HG02763 (cell line): ENCODE measurements around the gene THRA.

ENCODE experiments used
- ATAC-seq: cut with Tn5 transposase; IDR thresholded peaks from one replicate; pipeline ENCODE4 v1.9.1; 2021; ENCODE audit warnings: mild to moderate bottlenecking, moderate library complexity; ENCODE audit not compliant: unreplicated experiment

Gene THRA, protein sequence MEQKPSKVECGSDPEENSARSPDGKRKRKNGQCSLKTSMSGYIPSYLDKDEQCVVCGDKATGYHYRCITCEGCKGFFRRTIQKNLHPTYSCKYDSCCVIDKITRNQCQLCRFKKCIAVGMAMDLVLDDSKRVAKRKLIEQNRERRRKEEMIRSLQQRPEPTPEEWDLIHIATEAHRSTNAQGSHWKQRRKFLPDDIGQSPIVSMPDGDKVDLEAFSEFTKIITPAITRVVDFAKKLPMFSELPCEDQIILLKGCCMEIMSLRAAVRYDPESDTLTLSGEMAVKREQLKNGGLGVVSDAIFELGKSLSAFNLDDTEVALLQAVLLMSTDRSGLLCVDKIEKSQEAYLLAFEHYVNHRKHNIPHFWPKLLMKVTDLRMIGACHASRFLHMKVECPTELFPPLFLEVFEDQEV

DNA sequence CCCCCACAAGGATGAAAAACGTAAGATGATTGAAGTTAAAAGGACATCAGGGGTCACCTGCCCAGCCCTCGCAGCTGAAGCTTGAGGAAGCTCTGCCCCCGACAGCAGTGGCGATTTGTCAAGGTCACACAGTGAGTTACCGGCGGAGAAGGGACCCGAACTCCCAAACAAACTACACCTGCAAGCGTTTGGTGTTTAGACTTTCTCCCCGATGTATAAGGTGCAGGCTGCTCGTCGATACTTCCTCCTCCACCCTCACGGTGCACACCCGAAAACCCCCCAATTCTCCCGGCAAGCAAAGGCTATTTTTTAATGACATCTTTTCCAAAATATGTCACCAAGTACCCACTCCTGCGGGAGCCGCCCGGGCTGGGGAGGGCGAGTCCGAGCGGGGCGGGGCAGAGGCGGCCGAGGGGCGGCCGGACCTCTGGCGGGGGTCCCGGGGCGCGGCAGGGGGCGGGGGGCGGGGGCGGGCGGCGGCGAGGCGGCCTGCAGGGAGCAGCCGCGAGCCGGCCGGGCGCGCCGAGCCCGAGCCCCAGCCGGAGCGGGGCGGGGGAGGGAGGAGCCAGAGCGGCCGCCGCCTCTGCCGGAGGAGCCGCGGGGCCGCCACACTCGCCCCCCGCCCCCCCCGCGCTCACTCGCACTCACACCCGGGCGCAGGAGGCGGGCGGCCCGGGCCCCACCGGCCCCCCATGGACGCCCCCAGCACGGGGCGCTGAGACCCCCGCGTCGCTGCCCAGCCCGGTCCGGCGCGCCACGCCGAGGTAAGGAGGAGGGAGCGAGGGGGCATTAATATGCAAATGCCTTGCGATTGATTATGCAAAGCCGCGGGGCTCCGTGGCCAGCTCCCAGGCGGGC lies at the start of gene THRA:
TSS of gene THRA (plus strand) at position 637 of the 858 bp plus-strand sequence. CDS start 11,524 bp downstream, outside the sequence.
- peak; percentile 60 for ATAC-seq

DNA sequence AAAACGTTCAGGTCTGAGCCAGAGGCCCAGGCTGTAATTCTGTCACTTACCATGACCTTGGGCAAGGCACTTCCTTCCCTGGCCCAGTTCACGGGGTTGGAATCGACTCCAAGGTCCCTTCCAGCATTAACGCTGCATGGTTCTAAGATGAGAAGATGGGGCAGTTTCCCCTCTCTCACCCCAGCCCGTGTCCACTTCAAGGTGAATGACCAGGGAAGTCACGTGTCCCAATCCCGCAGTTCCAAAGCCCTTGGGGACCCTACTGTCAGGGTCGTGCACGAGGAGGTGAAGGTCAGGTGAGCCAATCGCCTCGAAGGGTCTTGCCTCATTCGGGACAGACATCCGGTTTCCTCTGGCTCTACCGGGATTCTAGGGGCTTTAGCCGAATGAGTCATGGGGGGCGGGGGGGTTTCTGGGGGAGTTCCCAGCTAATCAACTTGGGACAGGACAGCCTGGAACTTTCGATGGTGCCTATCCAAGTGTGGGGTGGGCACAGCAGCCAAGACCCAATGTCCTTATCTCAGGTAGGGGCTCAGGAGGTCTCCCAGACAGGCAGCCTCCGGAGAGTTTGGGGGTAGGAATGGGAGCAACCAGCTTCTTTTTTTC lies 48.3 kb upstream of the THRA start:
- no peak for ATAC-seq

DNA sequence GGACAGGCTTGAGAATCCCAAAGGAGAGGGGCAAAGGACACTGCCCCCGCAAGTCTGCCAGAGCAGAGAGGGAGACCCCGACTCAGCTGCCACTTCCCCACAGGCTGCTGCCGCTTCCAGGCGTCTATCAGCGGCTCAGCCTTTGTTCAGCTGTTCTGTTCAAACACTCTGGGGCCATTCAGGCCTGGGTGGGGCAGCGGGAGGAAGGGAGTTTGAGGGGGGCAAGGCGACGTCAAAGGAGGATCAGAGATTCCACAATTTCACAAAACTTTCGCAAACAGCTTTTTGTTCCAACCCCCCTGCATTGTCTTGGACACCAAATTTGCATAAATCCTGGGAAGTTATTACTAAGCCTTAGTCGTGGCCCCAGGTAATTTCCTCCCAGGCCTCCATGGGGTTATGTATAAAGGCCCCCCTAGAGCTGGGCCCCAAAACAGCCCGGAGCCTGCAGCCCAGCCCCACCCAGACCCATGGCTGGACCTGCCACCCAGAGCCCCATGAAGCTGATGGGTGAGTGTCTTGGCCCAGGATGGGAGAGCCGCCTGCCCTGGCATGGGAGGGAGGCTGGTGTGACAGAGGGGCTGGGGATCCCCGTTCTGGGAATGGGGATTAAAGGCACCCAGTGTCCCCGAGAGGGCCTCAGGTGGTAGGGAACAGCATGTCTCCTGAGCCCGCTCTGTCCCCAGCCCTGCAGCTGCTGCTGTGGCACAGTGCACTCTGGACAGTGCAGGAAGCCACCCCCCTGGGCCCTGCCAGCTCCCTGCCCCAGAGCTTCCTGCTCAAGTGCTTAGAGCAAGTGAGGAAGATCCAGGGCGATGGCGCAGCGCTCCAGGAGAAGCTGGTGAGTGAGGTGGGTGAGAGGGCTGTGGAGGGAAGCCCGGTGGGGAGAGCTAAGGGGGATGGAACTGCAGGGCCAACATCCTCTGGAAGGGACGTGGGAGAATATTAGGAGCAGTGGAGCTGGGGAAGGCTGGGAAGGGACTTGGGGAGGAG lies 47.5 kb upstream of the THRA start, which contains the start of gene CSF3:
TSS of gene CSF3 (plus strand) at position 436 of the 993 bp plus-strand sequence. CDS start at position 471, 35 bp downstream.
- no peak for ATAC-seq

DNA sequence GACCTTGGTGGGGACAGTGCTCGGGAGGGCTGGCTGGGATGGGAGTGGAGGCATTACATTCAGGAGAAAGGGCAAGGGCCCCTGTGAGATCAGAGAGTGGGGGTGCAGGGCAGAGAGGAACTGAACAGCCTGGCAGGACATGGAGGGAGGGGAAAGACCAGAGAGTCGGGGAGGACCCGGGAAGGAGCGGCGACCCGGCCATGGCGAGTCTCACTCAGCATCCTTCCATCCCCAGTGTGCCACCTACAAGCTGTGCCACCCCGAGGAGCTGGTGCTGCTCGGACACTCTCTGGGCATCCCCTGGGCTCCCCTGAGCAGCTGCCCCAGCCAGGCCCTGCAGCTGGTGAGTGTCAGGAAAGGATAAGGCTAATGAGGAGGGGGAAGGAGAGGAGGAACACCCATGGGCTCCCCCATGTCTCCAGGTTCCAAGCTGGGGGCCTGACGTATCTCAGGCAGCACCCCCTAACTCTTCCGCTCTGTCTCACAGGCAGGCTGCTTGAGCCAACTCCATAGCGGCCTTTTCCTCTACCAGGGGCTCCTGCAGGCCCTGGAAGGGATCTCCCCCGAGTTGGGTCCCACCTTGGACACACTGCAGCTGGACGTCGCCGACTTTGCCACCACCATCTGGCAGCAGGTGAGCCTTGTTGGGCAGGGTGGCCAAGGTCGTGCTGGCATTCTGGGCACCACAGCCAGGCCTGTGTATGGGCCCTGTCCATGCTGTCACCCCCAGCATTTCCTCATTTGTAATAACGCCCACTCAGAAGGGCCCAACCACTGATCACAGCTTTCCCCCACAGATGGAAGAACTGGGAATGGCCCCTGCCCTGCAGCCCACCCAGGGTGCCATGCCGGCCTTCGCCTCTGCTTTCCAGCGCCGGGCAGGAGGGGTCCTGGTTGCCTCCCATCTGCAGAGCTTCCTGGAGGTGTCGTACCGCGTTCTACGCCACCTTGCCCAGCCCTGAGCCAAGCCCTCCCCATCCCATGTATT lies 46.5 kb upstream of the THRA start:
- no peak for ATAC-seq

DNA sequence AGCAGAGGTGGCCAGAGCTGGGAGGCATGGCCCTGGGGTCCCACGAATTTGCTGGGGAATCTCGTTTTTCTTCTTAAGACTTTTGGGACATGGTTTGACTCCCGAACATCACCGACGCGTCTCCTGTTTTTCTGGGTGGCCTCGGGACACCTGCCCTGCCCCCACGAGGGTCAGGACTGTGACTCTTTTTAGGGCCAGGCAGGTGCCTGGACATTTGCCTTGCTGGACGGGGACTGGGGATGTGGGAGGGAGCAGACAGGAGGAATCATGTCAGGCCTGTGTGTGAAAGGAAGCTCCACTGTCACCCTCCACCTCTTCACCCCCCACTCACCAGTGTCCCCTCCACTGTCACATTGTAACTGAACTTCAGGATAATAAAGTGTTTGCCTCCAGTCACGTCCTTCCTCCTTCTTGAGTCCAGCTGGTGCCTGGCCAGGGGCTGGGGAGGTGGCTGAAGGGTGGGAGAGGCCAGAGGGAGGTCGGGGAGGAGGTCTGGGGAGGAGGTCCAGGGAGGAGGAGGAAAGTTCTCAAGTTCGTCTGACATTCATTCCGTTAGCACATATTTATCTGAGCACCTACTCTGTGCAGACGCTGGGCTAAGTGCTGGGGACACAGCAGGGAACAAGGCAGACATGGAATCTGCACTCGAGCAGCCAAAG lies 45.2 kb upstream of the THRA start:
- no peak for ATAC-seq

DNA sequence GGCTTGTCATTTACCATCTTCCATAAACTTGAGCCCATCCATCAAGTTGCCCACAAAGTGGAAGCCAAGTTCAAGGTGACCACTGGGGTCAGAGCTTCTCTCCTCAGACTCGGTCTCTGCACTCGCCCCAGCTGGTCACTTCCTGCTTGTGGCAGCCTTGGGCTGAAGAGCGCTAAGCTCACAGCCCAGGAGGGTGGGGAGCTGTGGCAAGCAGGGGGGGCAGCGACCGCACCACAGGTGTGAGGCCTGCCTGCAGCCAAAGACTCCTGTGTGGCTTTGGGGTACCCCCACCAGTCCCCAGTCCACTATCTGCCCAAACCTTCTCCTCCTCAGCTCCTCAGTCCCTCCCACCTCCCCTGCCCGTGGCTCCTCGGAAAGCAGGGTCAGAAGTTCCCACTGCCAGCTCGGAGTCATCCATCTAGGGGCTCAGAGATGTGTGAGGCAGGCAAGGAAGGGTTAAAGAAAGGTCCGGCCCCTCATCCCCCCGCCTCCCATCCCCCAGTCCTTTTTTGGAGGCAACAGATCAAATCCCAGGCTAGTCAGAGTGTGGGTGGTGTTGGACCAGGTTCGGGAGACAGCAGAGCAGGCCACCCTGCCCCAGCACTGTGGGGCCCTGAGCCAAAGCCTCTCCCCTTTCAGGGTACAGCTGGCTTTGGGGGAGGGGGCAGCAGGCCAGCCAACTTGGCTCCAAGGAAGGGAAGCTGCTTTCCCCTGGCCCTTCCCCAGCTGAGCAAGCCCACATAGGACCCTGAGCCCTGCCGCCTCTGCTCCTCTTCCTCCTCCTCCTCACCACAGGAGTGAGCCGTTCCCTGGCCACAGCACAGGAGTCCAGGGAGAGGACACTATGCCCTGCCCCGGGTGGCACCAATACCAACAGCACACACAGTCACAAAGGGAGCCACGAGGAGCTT lies 44.3 kb upstream of the THRA start:
- no peak for ATAC-seq

DNA sequence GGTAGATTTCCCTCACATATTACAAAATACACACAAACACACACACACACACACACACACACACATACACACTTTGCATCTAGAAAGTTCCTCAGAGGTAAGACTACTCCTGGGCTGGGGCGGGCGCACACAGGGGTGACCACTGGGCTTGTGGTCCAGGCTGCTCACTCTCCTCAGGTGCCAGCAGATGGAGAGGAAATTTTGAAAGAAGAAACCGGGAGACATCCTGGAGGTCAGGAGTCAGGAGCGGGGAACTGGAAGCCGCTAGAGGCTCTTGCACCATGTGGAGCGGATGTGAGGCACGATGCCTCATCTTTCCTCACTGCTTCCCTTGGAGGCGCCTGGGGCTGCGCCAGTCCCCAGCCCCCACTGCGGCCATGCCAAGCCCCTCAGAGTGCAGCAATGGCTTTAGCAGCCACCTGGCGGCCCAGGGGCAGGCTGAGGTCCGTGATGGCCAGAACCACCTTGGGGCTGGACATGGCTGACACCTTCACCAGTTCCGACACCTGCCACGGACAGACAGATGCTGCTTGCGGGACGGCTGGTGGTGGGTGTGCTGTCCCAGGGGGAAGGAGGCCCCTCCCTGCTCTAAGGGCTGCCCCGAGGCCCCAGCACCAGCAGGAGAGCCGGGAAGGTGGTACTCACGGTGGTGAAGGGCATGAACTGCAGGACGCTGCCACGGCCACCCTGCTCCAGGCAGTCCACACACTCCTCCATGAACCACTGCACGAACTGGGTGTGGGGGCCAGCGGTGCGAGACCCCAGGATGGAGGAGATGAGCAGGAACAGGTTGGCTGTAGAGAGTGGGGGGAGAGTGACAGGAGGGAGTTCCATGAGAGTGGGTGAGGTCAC lies 43.4 kb upstream of the THRA start:
- no peak for ATAC-seq

DNA sequence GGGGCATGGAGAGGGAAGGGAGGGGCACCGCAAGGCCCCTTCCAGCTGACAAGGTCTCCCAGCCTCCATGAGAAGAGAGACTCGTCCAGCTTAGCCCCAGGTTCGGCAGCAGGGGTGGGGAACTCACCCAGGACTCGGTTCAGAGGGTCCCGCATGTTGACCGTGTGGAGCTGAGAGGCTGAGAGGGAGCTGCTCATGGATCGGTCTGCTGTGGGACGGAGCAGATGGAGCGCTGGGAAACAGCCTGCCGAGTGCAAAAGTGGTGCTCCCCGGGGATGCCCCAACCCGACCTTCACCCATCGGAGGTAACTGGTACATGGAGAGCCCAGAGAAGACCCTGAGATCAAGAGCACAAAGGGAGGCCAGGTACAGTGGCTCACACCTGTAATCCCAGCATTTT lies 42.6 kb upstream of the THRA start:
- no peak for ATAC-seq

DNA sequence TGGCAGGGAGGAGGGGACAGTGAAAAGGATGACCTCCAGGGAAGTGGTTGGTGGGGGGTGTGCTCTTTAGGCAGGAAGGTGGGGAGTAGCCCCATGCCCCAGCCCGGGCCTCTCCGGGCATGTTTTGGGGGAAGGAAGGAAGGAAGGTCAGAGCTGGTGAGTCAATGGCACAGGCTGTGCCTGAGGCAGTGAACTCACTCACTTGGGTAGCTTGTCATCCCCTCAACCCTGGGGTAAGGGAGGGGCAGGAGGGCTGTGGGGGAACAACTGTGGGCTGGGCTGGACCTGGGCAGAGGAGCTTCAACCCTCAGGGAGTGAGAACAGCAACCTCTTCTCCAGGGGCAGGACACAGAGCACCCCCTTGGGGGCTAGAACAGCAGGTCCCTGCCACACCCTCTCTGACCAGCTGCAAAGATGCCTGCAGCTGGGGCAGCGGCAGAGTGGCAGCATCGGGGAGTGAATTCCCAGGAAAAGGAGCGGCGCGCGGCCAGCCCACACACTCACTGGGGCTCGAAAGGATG lies 41.3 kb upstream of the THRA start:
- no peak for ATAC-seq

DNA sequence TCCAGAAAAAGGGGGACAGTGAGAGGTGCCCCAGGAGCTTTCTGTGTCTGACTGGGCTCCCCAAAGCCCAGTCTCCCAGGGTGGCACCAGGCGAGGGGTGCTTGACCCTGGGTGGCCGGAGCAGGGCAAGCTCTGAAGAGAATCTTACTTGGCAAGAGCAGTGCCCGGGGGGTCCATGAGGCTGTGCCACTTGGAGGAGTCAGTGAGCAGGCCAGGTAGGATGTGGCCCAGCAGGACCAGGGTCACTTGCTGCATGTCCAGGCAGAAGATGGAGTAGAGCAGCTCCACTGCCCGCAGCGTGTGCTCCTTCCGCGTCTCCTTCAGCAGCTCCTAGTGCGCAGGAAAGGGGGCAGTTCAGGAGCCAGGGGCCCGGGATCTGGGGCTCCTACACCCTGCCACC lies 40.3 kb upstream of the THRA start:
- no peak for ATAC-seq

DNA sequence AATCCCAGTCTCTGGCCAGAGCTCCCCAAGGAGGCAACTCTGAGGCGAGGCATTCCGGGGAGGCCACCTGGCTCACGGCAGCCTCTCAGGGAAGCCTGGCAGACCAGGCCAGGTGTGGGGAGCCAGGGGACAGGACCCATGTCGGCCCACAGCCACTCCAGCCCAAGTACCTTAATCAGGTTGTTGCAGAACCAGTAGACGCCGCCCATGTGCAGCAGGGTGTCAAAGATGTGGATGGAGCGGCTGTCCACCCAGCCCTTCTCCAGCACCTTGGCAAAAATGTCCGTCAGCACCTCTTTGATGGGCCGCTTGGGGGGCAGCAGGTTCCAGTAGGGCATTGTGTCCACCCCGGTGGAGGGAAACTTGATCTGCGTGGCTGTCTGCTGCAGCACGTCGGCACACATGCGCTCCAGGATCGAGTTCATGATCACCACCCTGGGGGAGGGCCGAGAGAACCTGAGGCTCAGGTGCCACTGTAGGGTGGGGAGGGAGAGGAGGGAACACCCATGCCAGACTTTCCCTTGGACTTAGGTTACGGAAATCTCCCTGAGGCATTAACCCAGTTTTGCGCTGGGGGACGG lies 39.7 kb upstream of the THRA start:
- no peak for ATAC-seq

DNA sequence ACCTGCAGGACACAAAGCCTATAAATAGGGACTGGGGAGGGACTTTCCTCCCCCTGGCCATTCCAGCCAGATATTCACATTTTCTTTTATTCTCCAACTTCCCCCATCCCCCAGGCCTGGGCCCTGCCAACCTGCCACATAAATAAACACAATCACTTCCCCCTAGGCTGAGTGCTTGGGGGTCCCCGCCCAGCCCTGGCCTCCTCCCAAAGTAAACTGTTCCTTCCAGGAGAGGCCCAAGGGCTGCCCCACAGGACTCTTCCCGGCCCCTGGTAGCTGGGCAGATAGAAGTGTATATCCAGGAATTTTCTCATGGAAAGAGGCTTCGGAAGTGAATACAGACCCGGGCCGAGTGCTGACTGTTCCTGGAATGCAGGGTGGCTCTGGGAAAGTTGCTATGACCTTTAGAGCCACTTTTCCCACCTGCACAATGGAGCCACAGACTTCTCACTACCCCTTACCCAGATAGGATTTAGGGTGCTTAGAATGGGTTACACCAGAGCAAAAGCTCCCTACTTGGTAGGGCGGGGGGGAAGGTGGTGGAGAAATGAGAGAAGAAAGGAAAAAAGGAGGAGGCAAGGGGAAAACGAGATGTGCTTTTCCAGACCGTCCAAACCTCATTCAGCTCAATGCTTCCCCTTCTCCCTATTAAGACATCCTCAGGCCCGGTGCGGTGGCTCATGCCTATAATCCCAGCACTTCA lies 39.0 kb upstream of the THRA start:
- no peak for ATAC-seq

DNA sequence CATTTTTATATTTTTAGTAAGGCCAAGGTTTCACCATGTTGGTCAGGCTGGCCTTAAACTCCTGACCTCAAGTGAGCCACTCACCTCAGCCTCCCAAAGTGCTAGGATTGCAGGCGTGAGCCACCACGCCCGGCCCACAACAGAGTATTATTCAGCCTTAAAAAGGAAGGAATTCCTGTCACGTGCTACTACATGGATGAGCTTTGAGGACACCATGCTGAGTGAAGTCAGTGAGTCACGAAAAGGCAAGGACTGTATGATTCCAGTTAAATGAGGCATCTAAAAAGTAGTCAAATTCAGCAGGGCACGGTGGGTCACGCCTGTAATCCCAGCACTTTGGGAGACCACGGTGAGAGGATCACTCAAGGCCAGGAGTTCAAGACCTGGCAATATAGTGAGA lies 37.9 kb upstream of the THRA start:
- no peak for ATAC-seq

DNA sequence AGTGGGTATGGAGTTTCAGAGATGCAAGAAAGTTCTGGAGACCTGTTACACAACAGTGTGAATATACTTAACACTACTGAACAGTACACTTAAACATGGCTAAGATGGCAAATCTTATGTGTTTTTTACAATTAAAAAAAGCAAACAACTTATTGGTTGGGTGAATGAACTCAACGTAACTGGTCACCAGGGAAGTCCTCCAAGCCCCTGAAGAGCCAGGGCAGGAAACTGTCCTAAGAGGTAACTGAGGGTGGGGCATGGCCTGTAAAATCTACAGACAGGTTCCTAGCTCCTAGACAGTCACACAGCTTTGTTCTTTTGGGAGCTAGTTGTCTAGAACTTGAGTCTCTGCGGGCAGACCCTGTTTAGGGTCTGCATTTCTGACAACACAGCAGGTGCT lies 37.2 kb upstream of the THRA start:
- ATAC-seq, result no peak
